ENCODE data around the gene PORCN.

DNA sequence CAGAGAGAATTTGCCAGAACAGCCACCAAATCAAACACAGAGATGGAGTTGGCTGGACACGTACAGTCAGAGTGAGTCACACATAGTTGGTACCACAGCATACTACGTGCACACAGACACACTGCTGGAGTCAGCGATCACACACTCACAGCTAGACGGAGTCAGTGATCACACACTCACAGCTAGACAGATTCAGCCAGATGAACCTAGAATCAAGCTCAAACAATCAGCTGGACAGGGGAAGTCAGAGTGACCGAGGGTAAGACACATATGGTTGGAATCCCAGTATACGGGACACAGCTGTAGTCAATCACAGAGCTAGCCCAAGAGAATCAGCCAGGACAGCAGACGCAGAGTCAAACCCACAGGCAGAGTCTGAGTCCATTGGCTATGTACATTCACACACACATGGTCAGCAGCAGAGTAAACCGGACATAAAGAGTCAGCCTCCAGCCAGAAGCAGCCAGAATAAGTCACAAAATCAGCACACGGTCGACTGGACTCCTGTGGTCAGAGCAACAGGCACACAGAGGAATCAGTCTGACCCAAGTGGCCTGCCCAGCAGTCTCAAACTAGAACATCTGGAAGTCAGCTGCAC is 43.4 kb upstream of the PORCN start:
- TF ChIP-seq, protein P1, sequence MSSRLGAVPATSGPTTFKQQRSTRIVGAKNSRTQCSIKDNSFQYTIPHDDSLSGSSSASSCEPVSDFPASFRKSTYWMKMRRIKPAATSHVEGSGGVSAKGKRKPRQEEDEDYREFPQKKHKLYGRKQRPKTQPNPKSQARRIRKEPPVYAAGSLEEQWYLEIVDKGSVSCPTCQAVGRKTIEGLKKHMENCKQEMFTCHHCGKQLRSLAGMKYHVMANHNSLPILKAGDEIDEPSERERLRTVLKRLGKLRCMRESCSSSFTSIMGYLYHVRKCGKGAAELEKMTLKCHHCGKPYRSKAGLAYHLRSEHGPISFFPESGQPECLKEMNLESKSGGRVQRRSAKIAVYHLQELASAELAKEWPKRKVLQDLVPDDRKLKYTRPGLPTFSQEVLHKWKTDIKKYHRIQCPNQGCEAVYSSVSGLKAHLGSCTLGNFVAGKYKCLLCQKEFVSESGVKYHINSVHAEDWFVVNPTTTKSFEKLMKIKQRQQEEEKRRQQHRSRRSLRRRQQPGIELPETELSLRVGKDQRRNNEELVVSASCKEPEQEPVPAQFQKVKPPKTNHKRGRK (CRISPR knock-in tag; IDR thresholded peaks at IDR 0.05) = no peak
- TF ChIP-seq RFXANK (CRISPR knock-in tag; IDR thresholded peaks at IDR 0.05) (no peak), POLR2AphosphoS5 (IDR thresholded peaks at IDR 0.05; ENCODE audit: low read depth, low read length) (no peak), FOXM1 (CRISPR knock-in tag; IDR thresholded peaks at IDR 0.05) (no peak), NFYC (CRISPR knock-in tag; IDR thresholded peaks at IDR 0.05) (no peak), IKZF1 (IDR thresholded peaks at IDR 0.05) (no peak), RBFOX2 (IDR thresholded peaks at IDR 0.05; ENCODE audit: low read depth, low read length) (0 out of 2 replicates have a peak, but pooled peaks have one; percentile 17), ZNF766 (CRISPR knock-in tag; IDR thresholded peaks at IDR 0.05; ENCODE audit: borderline replicate concordance) (no peak), EZH2 (conservative IDR thresholded peaks at IDR 0.05; ENCODE audit: low read depth, low read length) (no peak), THYN1 (CRISPR knock-in tag; IDR thresholded peaks at IDR 0.05; ENCODE audit: borderline replicate concordance, low read depth) (no peak)
- TF ChIP-seq, protein P2, sequence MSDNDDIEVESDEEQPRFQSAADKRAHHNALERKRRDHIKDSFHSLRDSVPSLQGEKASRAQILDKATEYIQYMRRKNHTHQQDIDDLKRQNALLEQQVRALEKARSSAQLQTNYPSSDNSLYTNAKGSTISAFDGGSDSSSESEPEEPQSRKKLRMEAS (IDR thresholded peaks at IDR 0.05) = no peak

Measured in HepG2 (cell line).